ENCODE measurements around the gene EVL. TPM values are rescaled to one million over a fixed set of nuclear protein-coding genes. Genes with fewer than 3 reads are reported as not detected.

Gene EVL
- total RNA-seq, 1 experiment from 2014 or later = 17.9 TPM

DNA sequence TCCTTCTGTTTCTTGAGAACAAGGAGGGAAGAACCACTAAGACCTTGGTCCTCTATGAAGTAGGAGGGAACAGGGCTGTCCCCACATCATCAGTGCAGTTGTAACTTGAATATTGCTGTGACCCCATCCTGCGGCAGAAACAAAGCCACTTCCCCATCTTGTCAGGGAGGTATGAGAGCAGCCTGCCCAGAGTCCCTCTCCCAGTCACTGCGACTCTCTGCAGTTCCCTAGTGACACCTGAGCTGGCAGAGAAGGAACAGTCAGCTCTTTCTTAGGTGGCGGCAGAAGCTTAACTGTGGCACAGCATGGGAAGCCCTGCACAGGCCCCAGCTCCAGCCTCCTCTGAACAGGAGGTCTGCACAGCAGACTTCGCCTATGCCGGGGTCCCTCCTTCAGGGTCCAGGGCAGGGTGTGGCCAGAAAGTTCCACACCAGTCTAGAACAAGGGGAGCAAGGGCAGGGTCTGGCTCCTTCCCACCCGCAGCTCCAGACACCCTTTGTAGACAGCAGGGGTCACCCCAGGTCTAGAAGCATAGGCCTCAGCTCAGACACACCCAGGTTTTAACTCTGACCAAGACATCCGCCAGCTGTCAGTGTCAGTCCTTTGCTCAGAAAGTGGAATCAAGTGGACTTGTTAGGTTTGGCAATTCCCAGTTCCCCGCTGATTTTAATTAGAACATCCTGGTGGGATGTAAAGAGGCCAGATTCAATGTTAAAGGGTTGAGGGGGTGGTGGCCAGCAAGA, 57.4 kb downstream of the EVL start:
- Histone ChIP-seq H3K4me3 (no peak overlapping the region), H3K27me3 (no peaks in the 10 kb centered on the region), H3K36me3 (no peaks in the 10 kb centered on the region), H3K9me3 (no peaks in the 10 kb centered on the region)
- no peak for DNase-seq

DNA sequence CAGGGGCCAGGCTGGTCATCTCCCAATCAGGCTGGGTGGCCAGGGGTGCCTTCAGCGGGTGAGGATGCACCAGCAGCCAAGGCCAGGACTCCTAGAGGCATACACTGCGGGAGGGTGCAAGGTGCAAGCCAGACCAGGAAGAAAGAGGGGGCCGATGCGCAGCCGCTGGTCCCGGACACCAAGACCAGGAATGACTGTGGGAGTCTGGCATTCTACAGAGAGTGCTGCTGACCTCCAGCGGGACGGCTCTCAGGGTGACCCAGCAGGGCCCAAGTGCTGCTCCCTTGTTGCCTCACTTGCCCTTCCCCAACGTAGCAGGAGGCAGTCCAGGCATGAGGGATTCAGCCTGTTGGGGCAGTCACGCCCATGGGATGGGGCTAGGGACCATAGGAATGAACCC, 58.4 kb downstream of the EVL start:
- Histone ChIP-seq H3K27me3 (no peaks in the 10 kb centered on the region), H3K9me3 (no peaks in the 10 kb centered on the region), H3K4me3 (no peak overlapping the region)

DNA sequence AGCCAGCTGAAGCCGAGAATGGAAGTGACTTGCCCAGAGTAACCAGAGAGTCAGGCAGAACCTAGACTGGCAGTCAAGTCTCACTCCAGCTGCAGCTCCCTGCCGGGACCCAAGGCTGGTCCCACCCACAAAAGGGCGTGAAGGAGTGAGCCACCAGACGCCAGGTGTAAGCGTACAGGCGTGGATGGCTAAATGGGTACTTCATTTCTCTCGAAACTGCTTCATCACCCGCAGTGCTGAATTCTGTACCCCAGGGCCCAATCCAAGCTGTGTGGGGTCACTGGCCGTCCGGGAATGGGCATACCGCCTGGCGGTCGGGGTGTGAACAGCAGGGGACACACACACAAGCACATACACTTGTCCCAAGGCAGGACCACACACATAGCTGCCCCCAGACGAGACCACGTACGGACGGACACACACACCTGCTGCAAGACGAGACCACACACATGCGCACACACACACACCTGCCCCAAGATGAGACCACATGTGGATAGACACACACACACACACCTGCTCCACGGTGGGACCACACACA, 59.4 kb downstream of the EVL start:
- no peaks in the 10 kb centered on the region for H3K36me3 ChIP-seq
- no peaks in the 10 kb centered on the region for H3K9me3 ChIP-seq
- H3K4me3 ChIP-seq = no peak overlapping the region
- no peak for DNase-seq
- H3K27me3 ChIP-seq = no peaks in the 10 kb centered on the region

More for the DNA sequence above, 58.4 kb downstream of the EVL start:
- DNase-seq = no peak
- no peaks in the 10 kb centered on the region for H3K36me3 ChIP-seq

DNA sequence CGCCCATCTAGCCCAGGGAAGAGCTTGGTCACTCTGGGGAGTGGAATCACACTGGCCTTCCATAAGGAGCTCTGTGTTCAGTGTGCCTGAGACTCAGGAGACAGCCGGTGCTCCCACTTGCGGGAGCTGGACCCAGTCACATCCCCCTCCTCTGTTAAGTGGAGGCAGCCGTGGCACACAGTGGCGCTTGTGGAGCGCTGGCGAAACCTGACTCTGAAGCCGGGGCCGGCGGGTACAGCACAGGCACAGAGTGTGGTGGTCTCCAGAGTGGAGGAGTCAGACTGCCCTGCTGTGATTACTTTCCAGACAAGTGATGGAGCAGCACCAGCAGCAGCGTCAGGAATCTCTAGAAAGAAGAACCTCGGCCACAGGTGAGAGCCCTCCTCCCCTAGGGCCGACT, 61.2 kb downstream of the EVL start:
- no peaks in the 10 kb centered on the region for H3K9me3 ChIP-seq
- H3K36me3 ChIP-seq = no peaks in the 10 kb centered on the region
- no peaks in the 10 kb centered on the region for H3K27me3 ChIP-seq
- no peak for DNase-seq
- H3K4me3 ChIP-seq = no peak overlapping the region

DNA sequence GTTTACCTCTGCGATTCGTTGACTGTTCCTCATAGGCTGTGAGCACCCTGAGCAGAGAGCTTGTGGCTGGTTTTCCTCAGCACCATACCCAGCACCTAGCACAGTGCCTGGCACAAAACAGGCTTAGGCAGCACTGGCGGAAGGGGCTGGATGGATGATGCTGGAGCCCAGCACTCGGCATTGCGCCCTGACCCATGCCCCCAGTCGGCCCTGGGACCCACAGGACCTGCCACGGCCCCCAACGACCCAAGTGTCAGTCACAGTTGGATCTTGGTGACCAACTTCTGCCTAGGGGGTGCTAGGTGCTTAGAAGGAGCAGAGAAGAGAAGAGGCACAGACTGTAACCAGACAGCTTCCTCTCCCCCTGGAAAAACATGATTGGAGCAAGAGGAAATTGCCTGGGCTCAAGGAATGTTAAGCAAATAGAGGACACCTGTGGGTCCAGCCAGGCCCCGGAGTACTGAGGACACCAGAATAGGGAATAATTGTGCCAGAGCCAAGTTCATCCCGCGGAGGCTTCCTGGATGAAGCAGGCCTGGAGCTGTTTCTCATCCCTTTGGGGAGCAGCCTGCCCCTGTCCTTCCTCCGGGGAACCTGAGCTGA, 62.7 kb downstream of the EVL start:
- Histone ChIP-seq H3K36me3 (no peaks in the 10 kb centered on the region; the same call in 1 of the 2 replicates), H3K4me3 (no peak overlapping the region), H3K27me3 (no peaks in the 10 kb centered on the region), H3K9me3 (no peaks in the 10 kb centered on the region)
- no peak for DNase-seq

DNA sequence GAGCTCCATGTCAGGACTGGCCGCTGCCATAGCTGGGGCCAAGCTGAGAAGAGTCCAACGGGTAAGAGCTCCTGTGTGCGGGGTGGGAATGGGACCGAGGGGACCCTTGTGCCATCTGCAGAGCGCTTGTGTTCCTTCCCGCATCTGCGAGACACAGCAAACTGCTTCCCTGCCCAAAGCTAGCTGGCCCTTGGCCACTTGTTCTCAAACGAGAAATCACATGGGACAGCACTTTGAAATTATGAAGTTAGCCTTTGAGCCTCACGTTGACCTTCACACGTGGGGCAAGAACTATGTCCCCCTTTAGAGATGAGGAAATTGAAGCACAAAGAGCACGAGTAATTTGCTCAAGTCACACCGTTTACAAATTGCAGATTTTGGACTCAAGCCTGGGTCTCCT, 63.5 kb downstream of the EVL start:
- DNase-seq = no peak
- no peaks in the 10 kb centered on the region for H3K27me3 ChIP-seq
- no peak overlapping the region for H3K4me3 ChIP-seq
- no peaks in the 10 kb centered on the region for H3K9me3 ChIP-seq
- no peaks in the 10 kb centered on the region; the same call in 1 of the 2 replicates for H3K36me3 ChIP-seq

DNA sequence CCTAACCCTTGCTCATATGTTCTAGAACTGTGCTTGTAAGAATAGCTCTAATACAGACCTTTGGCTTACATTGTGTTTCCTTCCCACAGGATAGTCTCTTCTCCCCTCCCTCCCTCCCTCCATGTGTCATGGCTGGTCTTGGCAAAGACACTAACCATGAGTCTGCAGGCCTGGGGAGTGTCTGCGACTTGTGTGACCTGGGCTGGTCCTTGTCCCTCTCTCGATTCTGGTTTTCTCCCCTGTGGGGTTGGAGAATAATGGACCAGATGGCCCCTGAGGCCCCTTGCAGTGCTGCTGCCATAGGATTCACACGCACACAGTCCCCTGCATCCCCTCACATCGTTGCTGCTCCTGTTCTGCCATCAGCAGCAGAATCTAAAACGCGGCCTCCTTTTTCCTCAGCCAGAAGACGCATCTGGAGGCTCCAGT, 64.0 kb downstream of the EVL start:
- Histone ChIP-seq H3K36me3 (no peaks in the 10 kb centered on the region; the same call in 1 of the 2 replicates), H3K4me3 (no peak overlapping the region), H3K27me3 (no peaks in the 10 kb centered on the region), H3K9me3 (no peaks in the 10 kb centered on the region)
- peak; percentile 45 for DNase-seq

DNA sequence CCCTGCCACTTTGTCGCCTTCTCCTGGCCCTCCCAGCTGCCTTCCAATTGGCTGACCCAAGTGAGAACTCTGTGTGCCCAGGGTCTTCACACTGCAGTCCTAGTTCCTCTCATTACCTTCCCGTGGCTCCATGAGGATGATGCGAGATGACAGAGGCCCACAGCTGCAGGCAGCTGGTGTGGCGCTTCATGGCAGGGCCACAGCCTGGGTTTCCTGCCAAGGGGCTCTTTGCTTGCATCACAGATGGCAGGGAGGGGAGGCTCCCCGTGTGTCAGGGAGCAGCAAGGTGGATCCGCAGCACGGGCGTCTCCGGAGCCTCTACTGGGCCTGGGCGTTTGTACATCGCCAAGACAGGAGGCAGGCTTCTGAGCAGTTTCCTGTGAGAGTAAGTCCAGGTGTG, 65.3 kb downstream of the EVL start:
- DNase-seq = no peak
- no peaks in the 10 kb centered on the region; the same call in 1 of the 2 replicates for H3K36me3 ChIP-seq
- H3K4me3 ChIP-seq = no peak overlapping the region
- no peaks in the 10 kb centered on the region for H3K27me3 ChIP-seq
- H3K9me3 ChIP-seq = no peaks in the 10 kb centered on the region

DNA sequence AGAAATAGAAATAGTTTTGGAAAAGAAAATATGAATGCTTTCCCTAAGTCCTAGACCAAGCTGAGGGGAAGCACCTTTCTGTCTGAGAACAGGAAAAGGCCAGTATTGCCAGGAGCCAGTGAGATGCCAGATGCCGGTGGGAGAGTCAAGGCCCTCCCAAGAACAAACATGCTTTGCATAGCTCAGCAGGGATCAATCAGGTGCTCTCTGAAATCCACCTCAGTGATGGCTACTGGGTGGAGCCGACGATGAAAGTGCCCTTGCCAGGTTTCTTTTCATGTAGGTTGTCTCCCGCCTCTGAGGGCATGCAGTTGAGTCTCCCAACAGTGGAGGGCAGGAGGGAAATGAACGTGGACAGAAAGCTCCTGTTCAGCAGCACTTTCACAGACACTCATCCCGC, 66.0 kb downstream of the EVL start:
- no peaks in the 10 kb centered on the region; the same call in 1 of the 2 replicates for H3K36me3 ChIP-seq
- no peak overlapping the region for H3K4me3 ChIP-seq
- no peaks in the 10 kb centered on the region for H3K27me3 ChIP-seq
- no peak for DNase-seq
- H3K9me3 ChIP-seq = no peaks in the 10 kb centered on the region

DNA sequence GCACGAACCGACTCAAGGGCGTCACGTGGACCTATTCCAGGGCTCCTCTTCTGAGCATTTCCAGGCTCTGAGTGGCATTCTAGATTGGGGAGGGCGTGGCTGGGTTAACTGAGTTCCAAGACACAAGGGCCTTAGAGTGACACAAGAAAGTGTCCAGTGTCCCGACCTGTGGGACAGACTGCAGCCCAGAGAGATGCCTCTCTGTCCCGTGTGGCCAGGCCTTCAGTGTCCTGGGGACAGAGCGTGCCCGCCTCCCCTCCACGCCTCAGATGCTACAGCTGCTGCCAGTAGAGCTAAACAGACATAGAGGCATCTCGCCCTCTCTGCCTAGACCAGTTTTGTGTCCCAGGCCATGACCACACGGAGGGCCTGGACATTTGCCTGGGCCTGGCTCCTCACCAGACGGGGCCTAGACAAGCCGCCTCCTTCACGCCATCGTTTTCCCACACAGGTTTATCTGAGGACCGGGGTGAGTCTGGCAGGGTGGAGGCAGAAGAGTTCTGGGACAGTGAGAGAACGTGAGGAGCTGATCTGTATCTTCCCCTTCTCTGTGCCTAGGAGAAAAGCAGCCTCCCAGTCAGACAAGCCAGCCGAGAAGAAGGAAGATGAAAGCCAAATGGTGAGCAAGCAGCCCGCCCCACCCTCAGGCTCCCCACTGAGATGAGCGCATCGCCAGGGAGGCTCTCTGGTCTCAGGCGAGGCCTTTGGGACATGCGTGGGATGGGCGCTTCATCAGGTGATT, 67.1 kb downstream of the EVL start:
- no peaks in the 10 kb centered on the region; the same call in 1 of the 2 replicates for H3K36me3 ChIP-seq
- H3K9me3 ChIP-seq = no peaks in the 10 kb centered on the region
- DNase-seq = peak; percentile 82
- no peaks in the 10 kb centered on the region for H3K27me3 ChIP-seq
- no peak overlapping the region for H3K4me3 ChIP-seq

DNA sequence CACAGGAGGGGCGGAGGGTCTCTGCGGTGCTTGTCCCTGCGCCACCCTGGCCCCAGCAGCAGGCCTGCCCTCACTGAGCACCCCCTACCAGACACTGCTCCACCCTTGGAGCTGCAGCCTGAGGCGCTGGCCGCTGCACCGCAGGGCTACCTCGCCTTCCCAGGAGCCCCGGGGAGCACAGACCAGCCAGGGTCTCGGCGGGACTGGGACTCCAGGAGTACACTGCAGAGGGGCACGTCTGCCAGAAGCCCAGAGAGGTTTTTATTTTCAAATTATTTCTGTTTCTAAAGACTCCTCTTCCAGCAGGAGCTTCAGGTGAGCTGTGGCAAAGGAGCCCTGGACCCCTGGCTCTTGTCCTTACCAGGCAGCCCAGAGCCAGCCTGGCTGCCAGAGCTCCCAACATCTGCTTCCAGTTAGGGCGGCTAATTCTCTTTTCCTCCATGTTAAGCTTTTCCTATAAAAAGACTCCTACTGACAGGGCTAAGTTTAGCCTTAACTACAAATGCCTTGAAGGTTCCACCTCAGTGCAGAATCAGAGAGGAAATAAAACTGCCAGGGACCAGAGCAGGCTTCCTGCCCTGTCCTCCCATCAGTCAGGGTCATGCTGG, 67.8 kb downstream of the EVL start:
- no peak for DNase-seq
- H3K4me3 ChIP-seq = no peak overlapping the region
- no peaks in the 10 kb centered on the region; the same call in 1 of the 2 replicates for H3K36me3 ChIP-seq
- H3K27me3 ChIP-seq = no peaks in the 10 kb centered on the region
- no peaks in the 10 kb centered on the region for H3K9me3 ChIP-seq

DNA sequence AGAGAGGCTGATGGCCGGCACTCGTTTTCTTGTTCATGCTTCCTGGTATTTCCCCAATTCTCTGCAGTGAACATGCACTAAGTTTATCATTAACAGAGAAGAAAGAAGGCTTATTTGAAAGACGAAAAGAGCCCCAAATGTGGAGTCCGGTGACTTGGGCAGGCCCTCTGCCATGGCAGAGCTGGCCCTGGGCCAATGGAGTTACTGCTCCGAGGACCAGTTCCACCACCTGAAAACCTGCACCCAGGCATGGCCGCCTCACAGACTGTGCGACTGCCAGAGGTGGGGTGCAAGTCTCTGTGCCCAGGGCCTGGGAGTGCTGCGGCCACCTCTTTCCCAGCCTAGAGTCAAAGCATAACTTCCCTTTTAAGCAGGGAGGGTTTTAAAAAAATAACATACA, 69.4 kb downstream of the EVL start:
- Histone ChIP-seq H3K4me3 (no peak overlapping the region), H3K36me3 (no peaks in the 10 kb centered on the region; the same call in 1 of the 2 replicates), H3K27me3 (no peaks in the 10 kb centered on the region), H3K9me3 (no peaks in the 10 kb centered on the region)
- no peak for DNase-seq

DNA sequence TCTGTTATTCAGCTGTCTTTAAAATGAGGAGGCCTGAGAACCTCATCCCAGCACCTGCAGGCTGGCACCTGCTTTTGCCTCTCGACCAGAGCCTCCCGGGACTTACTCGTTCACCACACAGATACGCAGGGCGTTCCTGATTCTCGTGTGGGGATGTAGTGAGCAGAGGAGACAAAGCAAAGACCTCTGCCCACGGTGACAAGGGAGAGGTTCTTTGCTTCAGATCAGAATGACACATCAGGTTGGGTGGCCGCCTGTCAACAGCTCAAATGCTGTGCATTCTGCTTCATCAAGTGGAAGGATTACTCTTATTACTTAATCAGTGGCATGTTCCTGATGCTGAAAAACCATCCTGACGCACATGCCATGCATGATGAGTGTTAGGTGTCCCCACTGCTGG, 69.9 kb downstream of the EVL start:
- Histone ChIP-seq H3K9me3 (no peaks in the 10 kb centered on the region), H3K27me3 (no peaks in the 10 kb centered on the region), H3K4me3 (no peak overlapping the region), H3K36me3 (no peaks in the 10 kb centered on the region; the same call in 1 of the 2 replicates)
- no peak for DNase-seq

DNA sequence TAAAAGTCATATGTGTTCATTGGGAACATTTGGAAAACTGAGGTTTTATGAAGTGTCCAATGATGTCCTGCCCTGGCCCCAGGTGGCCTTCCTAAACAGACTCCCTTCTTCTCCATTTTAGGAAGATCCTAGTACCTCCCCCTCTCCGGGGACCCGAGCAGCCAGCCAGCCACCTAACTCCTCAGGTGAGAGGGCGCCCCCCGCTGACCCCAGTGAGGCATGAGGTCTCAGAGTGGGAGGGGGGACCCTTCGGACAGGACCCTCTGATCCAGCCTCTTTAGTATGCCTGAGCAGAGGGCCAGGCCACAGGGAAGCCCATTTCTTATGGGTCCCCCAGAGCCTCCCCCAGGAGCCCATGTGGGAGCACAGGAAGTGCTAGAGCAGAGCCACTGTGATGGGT, 70.6 kb downstream of the EVL start:
- Histone ChIP-seq H3K9me3 (no peaks in the 10 kb centered on the region), H3K36me3 (no peaks in the 10 kb centered on the region; the same call in 1 of the 2 replicates), H3K4me3 (no peak overlapping the region), H3K27me3 (no peaks in the 10 kb centered on the region)
- DNase-seq = no peak

DNA sequence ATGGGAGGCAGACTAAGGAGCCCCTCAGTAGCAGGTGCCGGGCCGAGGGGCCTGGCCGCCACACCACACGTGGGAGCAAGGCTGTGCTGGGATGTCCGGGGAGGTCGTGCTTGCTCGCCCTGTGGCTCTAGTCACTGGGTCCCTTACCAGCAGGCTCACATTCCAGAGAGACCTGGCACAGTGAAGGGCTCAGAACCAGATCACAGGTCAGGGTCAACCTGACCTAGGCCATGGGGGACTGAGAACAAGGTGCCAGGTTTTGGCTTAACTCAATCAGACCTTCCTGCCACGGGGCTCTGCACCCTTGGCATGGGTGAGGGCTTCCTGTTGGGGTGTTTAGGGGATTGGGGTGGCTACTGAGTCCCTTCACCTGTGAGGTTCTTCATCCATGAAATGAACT, 72.0 kb downstream of the EVL start:
- no peak overlapping the region for H3K4me3 ChIP-seq
- H3K9me3 ChIP-seq = no peaks in the 10 kb centered on the region
- DNase-seq = no peak
- no peaks in the 10 kb centered on the region; the same call in 1 of the 2 replicates for H3K36me3 ChIP-seq
- H3K27me3 ChIP-seq = no peaks in the 10 kb centered on the region

DNA sequence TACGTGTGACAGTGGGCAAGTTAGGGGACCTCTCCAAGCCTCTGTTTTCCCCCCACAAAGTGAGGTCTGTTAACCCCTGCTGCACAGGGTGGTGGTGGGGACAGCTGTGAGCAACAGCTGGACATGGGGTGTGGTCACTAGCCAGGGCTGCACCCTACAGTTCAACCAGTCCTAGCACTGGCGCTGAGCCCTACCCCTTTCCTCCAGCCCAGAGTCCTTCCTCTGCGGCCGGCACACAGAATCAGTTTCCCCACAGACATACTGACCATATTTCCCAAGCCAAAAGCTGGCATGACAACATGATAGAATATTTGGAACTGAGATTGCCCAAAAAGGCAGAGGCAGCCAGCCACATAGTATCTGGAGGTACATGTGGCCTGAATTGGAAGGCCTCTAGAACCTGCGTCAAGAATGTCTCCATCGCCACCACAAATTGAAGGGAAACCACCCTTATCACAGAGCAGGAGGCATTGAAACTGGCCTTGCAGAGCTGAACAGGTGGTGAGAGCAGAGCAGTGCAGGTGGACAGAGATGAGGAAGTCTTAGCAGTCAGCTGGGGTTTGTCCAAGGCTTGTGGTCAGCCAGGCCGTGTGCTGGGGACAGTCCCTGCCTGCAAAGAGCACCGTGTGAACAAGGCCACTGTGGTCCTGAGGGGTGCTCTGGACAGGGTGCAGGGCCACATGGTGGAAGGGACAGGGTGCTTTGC, 73.0 kb downstream of the EVL start:
- no peak for DNase-seq
- Histone ChIP-seq H3K9me3 (no peaks in the 10 kb centered on the region), H3K36me3 (no peaks in the 10 kb centered on the region), H3K27me3 (no peaks in the 10 kb centered on the region), H3K4me3 (no peak overlapping the region)

Measured in MG63 (cell line).